Measurements from ENCODE around the gene KRT85. TPM values are rescaled to one million over a fixed set of nuclear protein-coding genes. Genes with fewer than 3 reads are reported as not detected.

Gene KRT85
- total and polyA plus RNA-seq, 10 of the 15 experiments (the other 5 are each of a cell fraction or from before 2014, with no cell fraction given) = 0.05 to 0.18 (median 0.11) TPM; not detected in 6

- no peak for TF ChIP-seq BACH1 (IDR thresholded peaks at IDR 0.05; ENCODE audit: borderline replicate concordance)
These were observed 1.9 kb upstream of the KRT85 start (continued) for GRCh38 chr12:52369211-52369610.

GRCh38 chr12:52368508-52368907 lies 1.2 kb upstream of the KRT85 start:
- ATAC-seq = no peak
- POLR2A ChIA-PET = no interaction called here
- RAD21 ChIA-PET (ENCODE audit: unreplicated experiment) = no interaction called here
- intact Hi-C loops (cut with micrococcal nuclease; ENCODE audit: unreplicated experiment) = no loop called here
- H3K4me3 ChIP-seq = no peak overlapping the region
- H4K20me1 ChIP-seq (ENCODE audit: control insufficient read depth, insufficient read depth) = no peaks in the 10 kb centered on the region; the same call in 1 of the 2 replicates
- TF ChIP-seq ZBTB11 (CRISPR knock-in tag; IDR thresholded peaks at IDR 0.05) (no peak), POLR2AphosphoS2 (IDR thresholded peaks at IDR 0.05; ENCODE audit: low read depth, low read length) (no peak), RFX5 (IDR thresholded peaks at IDR 0.05; ENCODE audit: low read depth, low read length) (no peak), GATAD2B (conservative IDR thresholded peaks at IDR 0.05; ENCODE audit: low read depth) (no peak)
- DNase-seq (ENCODE audit: low read depth, low spot score) = no peak
- no peak overlapping the region for H3K27ac ChIP-seq (ENCODE audit: control insufficient read depth, insufficient read depth)
- no peaks in the 10 kb centered on the region for H3K9me3 ChIP-seq (replicated peaks; ENCODE audit: control insufficient read depth, insufficient read depth, low read length)
- H3K79me2 ChIP-seq (ENCODE audit: control insufficient read depth, insufficient read depth, low read length) = no peaks in the 10 kb centered on the region
- no peaks in the 10 kb centered on the region for H3K4me1 ChIP-seq (ENCODE audit: control insufficient read depth, insufficient read depth, low read length)
- CTCF ChIA-PET = interaction anchor here (0.7 to 1.4 kb wide), 3 partner anchors 212 to 1255 kb away, joined by 3 to 5 read pairs (median 5); no protein-coding TSS in a partner anchor
- BruUV-seq (replicated peaks) = no TSS peak
- no peaks in the 10 kb centered on the region for H3K36me3 ChIP-seq (ENCODE audit: control insufficient read depth in 2 of 2, insufficient read depth in 2 of 2, low read length in 1 of 2)
- in situ Hi-C loops (cut with MboI) = no loop called here
- 0% methylated on average over 3 of the region's 3 CpGs for WGBS (ENCODE audit: insufficient coverage, insufficient replicate concordance, low lambda C conversion rate, missing lambda C conversion rate)
- SMC1A ChIA-PET (ENCODE audit: uncharacterized antibody, unreplicated experiment) = interaction anchor here (0.6 kb wide), 1 partner anchor 16 kb away, joined by 4 read pairs; no protein-coding TSS in a partner anchor
- H2AFZ ChIP-seq (ENCODE audit: control insufficient read depth, low read depth, low read length) = no peak overlapping the region
- H3K27me3 ChIP-seq (replicated peaks in 1 of 2; ENCODE audit: control insufficient read depth in 2 of 2, insufficient read depth in 2 of 2, low read length in 1 of 2) = peaks cover 2 to 4% of the 10 kb centered on the region in 2 experiments; a peak in 3 of 4 replicates
- H3K9ac ChIP-seq (ENCODE audit: control insufficient read depth, insufficient read depth, low read length) = no peak overlapping the region
- FAIRE-seq = no peak
- H3K4me2 ChIP-seq (ENCODE audit: control insufficient read depth, insufficient read depth) = no peak overlapping the region
